Stimulated activated CD4-positive, alpha-beta T cell treated with anti-CD3 and anti-CD28 coated beads, Interleukin-2, amount 100 ng/mL, for 48 hours (primary cell): ENCODE measurements around the gene CENPX.

Source experiments
- DNase-seq, 2 donors: peaks; one replicate each; pipeline ENCODE4 v3.0.0-alpha.2; 2020

The CENPX gene

GRCh38 chr17:82022310-82022980 lies at the start of gene CENPX:
TSS of gene CENPX (minus strand) at chr17:82022878. CDS start at chr17:82022861, 17 bp downstream.
- no peak for DNase-seq

GRCh38 chr17:82070611-82071010 lies 47.9 kb upstream of the CENPX start:
- no peak for DNase-seq

GRCh38 chr17:82065638-82066303 lies 43.1 kb upstream of the CENPX start, which contains the start of gene DUS1L:
TSS of gene DUS1L (minus strand) at chr17:82065804. CDS start at chr17:82065059, 745 bp downstream.
- DNase-seq, result peak; percentile 65 to 80

GRCh38 chr17:82065193-82065637 lies 42.5 kb upstream of the CENPX start:
- DNase-seq, result no peak

GRCh38 chr17:82064433-82065192 lies 41.9 kb upstream of the CENPX start:
- DNase-seq, result no peak

- DNase-seq, result no peak
Observed at GRCh38 chr17:82063424-82064415, 41.0 kb upstream of the CENPX start.

GRCh38 chr17:82062984-82063368 lies 40.3 kb upstream of the CENPX start:
- DNase-seq, result no peak

GRCh38 chr17:82062076-82062983 lies 39.7 kb upstream of the CENPX start:
- DNase-seq, result no peak

- DNase-seq, result no peak
Observed at GRCh38 chr17:82061047-82061925, 38.6 kb upstream of the CENPX start.

GRCh38 chr17:82060614-82061013 lies 37.9 kb upstream of the CENPX start:
- no peak for DNase-seq

GRCh38 chr17:82060001-82060380 lies 37.3 kb upstream of the CENPX start:
- DNase-seq, result no peak

- DNase-seq, result no peak
Observed at GRCh38 chr17:82059272-82060000, 36.8 kb upstream of the CENPX start.

GRCh38 chr17:82058855-82059249 lies 36.2 kb upstream of the CENPX start:
- DNase-seq, result no peak

GRCh38 chr17:82058230-82058854 lies 35.7 kb upstream of the CENPX start:
- no peak for DNase-seq

GRCh38 chr17:82056729-82057621 lies 34.3 kb upstream of the CENPX start:
- no peak for DNase-seq

- DNase-seq, result no peak
Observed at GRCh38 chr17:82055965-82056728, 33.5 kb upstream of the CENPX start.
